WI38 (cell line): ENCODE data around the gene ANXA10.
"Not testable (repeated sequence)": the region's sequence is repeated elsewhere in the genome, so short reads cannot be mapped to it uniquely, and the experiment has no call there.

ENCODE experiments used
- H3K4me3 ChIP-seq: 2 replicates; pipeline ENCODE4 v1.5.1; 2011; ENCODE audit warnings: low read depth, mild to moderate bottlenecking, control low read depth, low read length
- CTCF ChIP-seq: IDR thresholded peaks from 2 replicates; pipeline ENCODE4 v1.5.1; 2012; ENCODE audit warnings: low read depth, mild to moderate bottlenecking, control low read depth, low read length

Gene ANXA10

DNA sequence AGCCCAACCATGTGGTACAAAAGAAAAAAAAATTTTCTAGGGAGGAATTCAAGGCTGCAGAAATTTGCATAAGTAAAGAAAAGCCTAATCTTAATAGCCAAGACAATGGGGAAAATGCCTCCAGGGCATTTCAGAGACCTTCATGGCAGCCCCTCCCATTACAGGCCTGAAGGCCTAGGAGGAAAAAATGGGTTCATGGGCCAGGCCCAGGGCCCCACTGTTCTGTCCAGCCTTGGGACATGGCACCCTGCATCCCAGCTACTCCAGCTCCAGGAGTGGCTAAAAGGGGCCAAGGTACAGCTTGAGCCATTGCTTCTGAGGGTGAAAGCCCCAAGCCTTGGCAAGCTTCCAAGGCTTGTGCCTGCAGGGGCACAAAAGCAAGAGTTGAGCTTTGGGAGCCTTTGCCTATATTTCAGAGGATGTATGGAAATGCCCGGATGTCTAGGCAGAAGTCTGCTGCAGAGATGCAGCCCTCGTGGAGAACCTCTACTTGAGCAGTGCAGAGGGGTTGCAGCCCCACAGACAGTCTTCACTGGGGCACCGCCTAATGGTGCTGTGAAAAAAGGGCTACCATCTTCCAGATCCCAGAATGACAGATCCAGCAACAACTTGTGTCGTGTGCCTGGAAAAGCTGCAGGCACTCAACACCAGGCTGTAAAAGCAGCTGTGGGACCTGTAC is 111.0 kb downstream of the ANXA10 start:
- no peak for TF ChIP-seq CTCF

GRCh38 chr4:168208957-168209614 is 116.7 kb downstream of the ANXA10 start:
- no peak for TF ChIP-seq CTCF
- no peak overlapping the region for H3K4me3 ChIP-seq

More for the DNA sequence above, 111.0 kb downstream of the ANXA10 start:
- H3K4me3 ChIP-seq = no peak overlapping the region

- no peak overlapping the region for H3K4me3 ChIP-seq
- no peak for TF ChIP-seq CTCF
These were observed 120.3 kb downstream of the ANXA10 start for GRCh38 chr4:168212656-168213055.

GRCh38 chr4:168213511-168213910 is 121.2 kb downstream of the ANXA10 start:
- not testable (repeated sequence) for H3K4me3 ChIP-seq

GRCh38 chr4:168218645-168219044 is 126.3 kb downstream of the ANXA10 start:
- TF ChIP-seq CTCF = no peak
- no peak overlapping the region for H3K4me3 ChIP-seq

DNA sequence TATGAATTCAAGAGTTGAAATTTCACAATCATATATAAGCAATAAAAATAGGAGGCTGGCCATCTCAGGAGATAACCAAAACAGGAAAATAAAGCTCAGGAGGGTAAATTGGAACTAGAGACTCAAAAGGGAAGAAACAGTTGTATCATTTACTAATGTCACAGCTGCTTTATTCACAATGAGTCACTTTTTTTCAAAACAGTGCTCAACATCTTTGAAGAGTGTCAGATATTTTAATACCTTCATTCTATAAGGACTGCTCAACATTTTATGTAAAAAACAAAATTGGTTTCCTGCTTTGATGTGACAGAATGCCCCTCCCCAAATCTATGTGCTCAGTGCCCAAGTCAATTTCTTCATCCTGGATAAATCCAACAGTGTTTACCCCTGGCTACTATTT is 128.6 kb downstream of the ANXA10 start:
- no peak overlapping the region for H3K4me3 ChIP-seq
- no peak for TF ChIP-seq CTCF

GRCh38 chr4:168221301-168221700 is 129.0 kb downstream of the ANXA10 start:
- TF ChIP-seq CTCF = no peak
- H3K4me3 ChIP-seq = no peak overlapping the region
